C4-2B (cell line): ENCODE results near the gene C17orf58.
"Not testable (repeated sequence)": the region's sequence is repeated elsewhere in the genome, so short reads cannot be mapped to it uniquely, and the experiment has no call there.

ENCODE experiments used
- H3K27ac ChIP-seq: fragments of 450-650 bp; 2 replicates; pipeline ENCODE4 v1.5.1; 2017
- CTCF ChIP-seq: fragments of 450-650 bp; conservative IDR thresholded peaks from 2 replicates; pipeline ENCODE4 v1.5.1; 2017; ENCODE audit warnings: mild to moderate bottlenecking
- ZFX ChIP-seq: fragments of 450-650 bp; IDR thresholded peaks from 2 replicates; pipeline ENCODE4 v1.6.1; 2017

Gene C17orf58

GRCh38 chr17:67970783-67971182 is 25.5 kb downstream of the C17orf58 start:
- TF ChIP-seq CTCF (no peak), ZFX (no peak)

GRCh38 chr17:67963145-67963572 is 33.1 kb downstream of the C17orf58 start:
- peak; percentile 76 for TF ChIP-seq CTCF
- H3K27ac ChIP-seq = not testable (repeated sequence)

More at GRCh38 chr17:67970783-67971182, 25.5 kb downstream of the C17orf58 start:
- H3K27ac ChIP-seq = no peak overlapping the region

- H3K27ac ChIP-seq = not testable (repeated sequence)
Observed at GRCh38 chr17:67962156-67962555, 34.1 kb downstream of the C17orf58 start.

GRCh38 chr17:67960276-67960675 is 36.0 kb downstream of the C17orf58 start:
- H3K27ac ChIP-seq = not testable (repeated sequence)

GRCh38 chr17:67959510-67959909 is 36.8 kb downstream of the C17orf58 start:
- H3K27ac ChIP-seq = no peak overlapping the region
- TF ChIP-seq ZFX (no peak), CTCF (no peak)

- H3K27ac ChIP-seq = no peak overlapping the region
- no peak for TF ChIP-seq ZFX
- no peak for TF ChIP-seq CTCF
Observed at GRCh38 chr17:67950945-67951344, 45.3 kb downstream of the C17orf58 start.

- H3K27ac ChIP-seq = no peak overlapping the region
- TF ChIP-seq CTCF = no peak
- no peak for TF ChIP-seq ZFX
Observed at GRCh38 chr17:67947325-67947813, 48.9 kb downstream of the C17orf58 start.

GRCh38 chr17:67946513-67946912 is 49.8 kb downstream of the C17orf58 start:
- TF ChIP-seq CTCF = no peak
- no peak for TF ChIP-seq ZFX

More at GRCh38 chr17:67946513-67946912, 49.8 kb downstream of the C17orf58 start:
- no peak overlapping the region for H3K27ac ChIP-seq
